ENCODE data around the gene OBSCN. TPM values are rescaled to one million over a fixed set of nuclear protein-coding genes. Genes with fewer than 3 reads are reported as not detected.

The OBSCN gene
- total RNA-seq, 1 donor from 2014 or later, result 7.6 TPM

- H3K36me3 ChIP-seq (ENCODE audit: control insufficient read depth, insufficient read depth, low read length), result peaks cover 1% of the 10 kb centered on the region
- TF ChIP-seq CTCF (IDR thresholded peaks at IDR 0.05; ENCODE audit: insufficient read depth, low read length, severe bottlenecking), result no peak
- H3K4me3 ChIP-seq (ENCODE audit: low read depth, low read length), result no peak overlapping the region
- no peaks in the 10 kb centered on the region for H3K27me3 ChIP-seq (ENCODE audit: control insufficient read depth, insufficient read depth, low read length)
- no peak for FAIRE-seq
- no peak for DNase-seq (ENCODE audit: low read depth)
Measured at GRCh38 chr1:228316589-228317387, 108.9 kb downstream of the OBSCN start.

DNA sequence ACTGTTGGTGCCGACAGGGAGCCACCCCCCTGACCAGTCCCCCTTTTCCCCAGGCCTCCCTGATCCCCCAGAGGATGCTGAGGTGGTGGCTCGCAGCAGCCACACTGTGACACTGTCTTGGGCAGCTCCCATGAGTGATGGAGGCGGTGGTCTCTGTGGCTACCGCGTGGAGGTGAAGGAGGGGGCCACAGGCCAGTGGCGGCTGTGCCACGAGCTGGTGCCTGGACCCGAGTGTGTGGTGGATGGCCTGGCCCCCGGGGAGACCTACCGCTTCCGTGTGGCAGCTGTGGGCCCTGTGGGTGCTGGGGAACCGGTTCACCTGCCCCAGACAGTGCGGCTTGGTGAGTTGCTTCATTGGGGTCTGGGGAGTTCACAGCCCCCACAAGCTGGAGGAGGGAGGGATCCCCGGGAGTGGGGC, 109.6 kb downstream of the OBSCN start:
- no peak for FAIRE-seq
- H3K4me3 ChIP-seq (ENCODE audit: low read depth, low read length), result no peak overlapping the region
- no peak for DNase-seq (ENCODE audit: low read depth)
- no peak for TF ChIP-seq CTCF (IDR thresholded peaks at IDR 0.05; ENCODE audit: insufficient read depth, low read length, severe bottlenecking)
- peaks cover 1% of the 10 kb centered on the region for H3K36me3 ChIP-seq (ENCODE audit: control insufficient read depth, insufficient read depth, low read length)
- H3K27me3 ChIP-seq (ENCODE audit: control insufficient read depth, insufficient read depth, low read length), result no peaks in the 10 kb centered on the region

- FAIRE-seq (no peak), DNase-seq (ENCODE audit: low read depth) (no peak)
- Histone ChIP-seq H3K36me3 (ENCODE audit: control insufficient read depth, insufficient read depth, low read length) (peaks cover 1% of the 10 kb centered on the region), H3K27me3 (ENCODE audit: control insufficient read depth, insufficient read depth, low read length) (no peaks in the 10 kb centered on the region), H3K4me3 (ENCODE audit: low read depth, low read length) (no peak overlapping the region)
- TF ChIP-seq CTCF (IDR thresholded peaks at IDR 0.05; ENCODE audit: insufficient read depth, low read length, severe bottlenecking), result no peak
Measured at GRCh38 chr1:228317891-228318810, 110.3 kb downstream of the OBSCN start.

DNA sequence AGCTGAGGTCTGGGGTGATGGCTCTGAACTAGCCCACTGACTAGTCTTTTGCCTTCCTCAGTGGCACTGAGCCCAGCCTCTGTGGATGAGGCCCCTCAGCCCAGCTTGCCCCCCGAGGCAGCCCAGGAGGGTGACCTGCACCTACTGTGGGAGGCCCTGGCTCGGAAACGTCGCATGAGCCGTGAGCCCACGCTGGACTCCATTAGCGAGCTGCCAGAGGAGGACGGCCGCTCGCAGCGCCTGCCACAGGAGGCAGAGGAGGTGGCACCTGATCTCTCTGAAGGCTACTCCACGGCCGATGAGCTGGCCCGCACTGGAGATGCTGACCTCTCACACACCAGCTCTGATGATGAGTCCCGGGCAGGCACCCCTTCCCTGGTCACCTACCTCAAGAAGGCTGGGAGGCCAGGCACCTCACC, 111.0 kb downstream of the OBSCN start:
- TF ChIP-seq CTCF (IDR thresholded peaks at IDR 0.05; ENCODE audit: insufficient read depth, low read length, severe bottlenecking), result no peak
- Histone ChIP-seq H3K27me3 (ENCODE audit: control insufficient read depth, insufficient read depth, low read length) (no peaks in the 10 kb centered on the region), H3K4me3 (ENCODE audit: low read depth, low read length) (no peak overlapping the region), H3K36me3 (ENCODE audit: control insufficient read depth, insufficient read depth, low read length) (peaks cover 1% of the 10 kb centered on the region)
- DNase-seq (ENCODE audit: low read depth) (no peak), FAIRE-seq (no peak)

DNA sequence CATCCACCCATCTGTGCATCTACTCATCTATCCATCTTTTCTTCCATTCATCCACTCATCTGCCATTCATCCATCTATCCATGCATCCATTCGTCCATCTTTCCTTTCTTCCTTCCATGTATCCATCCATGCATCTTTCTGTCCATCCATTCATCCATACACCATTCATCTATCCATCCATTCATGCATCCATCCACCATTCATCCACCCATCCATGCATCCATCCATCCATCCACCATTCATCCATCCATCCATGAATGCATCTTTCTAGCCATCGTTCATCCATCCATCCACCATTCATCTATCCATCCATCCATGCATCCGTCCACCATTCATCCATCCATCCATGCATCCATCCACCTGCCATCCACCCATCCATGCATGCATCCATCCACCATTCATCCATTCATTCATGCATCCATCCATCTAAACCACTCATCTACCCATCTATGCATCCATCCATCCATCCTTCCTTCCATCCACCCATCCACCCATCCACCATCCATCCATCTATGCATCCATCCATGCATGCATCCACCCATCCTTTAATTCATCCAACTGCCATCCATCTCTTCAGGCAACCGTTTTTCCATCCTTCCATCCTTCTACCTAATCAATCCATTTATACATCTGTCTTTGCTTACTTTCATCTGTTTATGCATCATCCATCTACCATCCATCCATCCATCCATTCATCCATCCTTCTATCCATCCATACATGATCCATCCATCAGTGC, 111.7 kb downstream of the OBSCN start:
- DNase-seq (ENCODE audit: low read depth) (no peak), FAIRE-seq (peak; percentile 81)
- no peak for TF ChIP-seq CTCF (IDR thresholded peaks at IDR 0.05; ENCODE audit: insufficient read depth, low read length, severe bottlenecking)
- Histone ChIP-seq H3K27me3 (ENCODE audit: control insufficient read depth, insufficient read depth, low read length) (no peaks in the 10 kb centered on the region), H3K36me3 (ENCODE audit: control insufficient read depth, insufficient read depth, low read length) (peaks cover 1% of the 10 kb centered on the region), H3K4me3 (ENCODE audit: low read depth, low read length) (no peak overlapping the region)
